Activated CD4-positive, alpha-beta memory T cell treated with anti-CD3 and anti-CD28 coated beads, Interleukin-2, amount 10 ng/mL, durations not matched to agents 7 days and 5 days (primary cell): ENCODE results near the gene RGS14. TPM values are rescaled to one million over a fixed set of nuclear protein-coding genes. Genes with fewer than 3 reads are reported as not detected.
A peak's percentile ranks its signal among the peaks of the same experiment; 100 is the strongest.

Experiments used
- CTCF ChIA-PET: fragments of 350-600 bp; sonication (Branson Sonifier 250); formaldehyde crosslinking; loops from one replicate; lab custom pipeline; 2021; ENCODE audit warnings: antibody characterized with exemption, inconsistent platforms; lab: Charles Lee
- POLR2A ChIA-PET: fragments of 350-600 bp; sonication (Branson Sonifier 250); formaldehyde crosslinking; loops from one replicate; lab custom pipeline; 2021; ENCODE audit warnings: antibody characterized with exemption; lab: Charles Lee
- DNase-seq: peaks from one replicate; pipeline ENCODE4 v3.0.0-alpha.2; 2020
- H3K27ac Mint-ChIP-seq: one replicate; pipeline ENCODE4 v1.8.0; 2021; ENCODE audit warnings: mild to moderate bottlenecking, mixed read lengths
- H3K27me3 Mint-ChIP-seq: one replicate; pipeline ENCODE4 v1.8.0; 2021; ENCODE audit warnings: mixed read lengths
- H3K36me3 Mint-ChIP-seq: one replicate; pipeline ENCODE4 v1.8.0; 2021; ENCODE audit warnings: low read depth, mixed read lengths
- H3K4me1 Mint-ChIP-seq: one replicate; pipeline ENCODE4 v1.8.0; 2021; ENCODE audit warnings: mixed read lengths
- H3K4me3 Mint-ChIP-seq: one replicate; pipeline ENCODE4 v1.8.0; 2021; ENCODE audit warnings: mild to moderate bottlenecking, mixed read lengths
- H3K9me3 Mint-ChIP-seq: one replicate; pipeline ENCODE4 v1.8.0; 2021; ENCODE audit warnings: mixed read lengths
- total RNA-seq, 2 experiments: library from RNA; stranded (reverse); gene quantifications; one replicate each; pipeline ENCODE4 v1.2.3, GENCODE V29; 2021

RGS14 gene
- total RNA-seq, 2 experiments from 2014 or later: 103 to 107 TPM

DNA sequence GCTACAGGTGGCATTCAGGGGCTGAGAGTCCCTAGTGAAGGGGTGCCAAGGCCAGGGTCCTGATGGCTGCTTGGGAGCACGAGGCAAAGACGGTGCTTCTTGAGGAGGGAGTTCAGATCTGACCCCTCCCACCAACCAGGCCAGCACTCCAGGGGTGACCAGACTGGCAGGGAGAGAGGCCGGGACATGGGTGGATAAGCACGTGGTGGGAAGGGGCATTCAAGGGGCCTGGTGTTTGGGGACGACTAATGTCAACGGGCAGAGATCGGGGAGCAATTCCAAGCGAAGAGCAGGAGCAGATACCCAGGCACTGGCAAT, 4.5 kb downstream of the RGS14 start:
- CTCF ChIA-PET: interaction anchor here (0.8 to 5.8 kb wide), 9 partner anchors 9 to 93 kb away, joined by 3 to 47 read pairs (median 3); partner anchors contain the start of gene LMAN2
- Mint-ChIP-seq H3K9me3 (no peaks in the 10 kb centered on the region), H3K27me3 (no peaks in the 10 kb centered on the region), H3K27ac (peak overlapping the region; percentile 23), H3K4me1 (peaks cover 77% of the 10 kb centered on the region), H3K36me3 (peaks cover 54% of the 10 kb centered on the region), H3K4me3 (peak overlapping the region; percentile 66)
- POLR2A ChIA-PET: interaction anchor here (1.1 to 8.7 kb wide), 4 partner anchors 9 to 50 kb away, joined by 3 to 62 read pairs (median 21); partner anchors contain the start of gene LMAN2
- DNase-seq: no peak

DNA sequence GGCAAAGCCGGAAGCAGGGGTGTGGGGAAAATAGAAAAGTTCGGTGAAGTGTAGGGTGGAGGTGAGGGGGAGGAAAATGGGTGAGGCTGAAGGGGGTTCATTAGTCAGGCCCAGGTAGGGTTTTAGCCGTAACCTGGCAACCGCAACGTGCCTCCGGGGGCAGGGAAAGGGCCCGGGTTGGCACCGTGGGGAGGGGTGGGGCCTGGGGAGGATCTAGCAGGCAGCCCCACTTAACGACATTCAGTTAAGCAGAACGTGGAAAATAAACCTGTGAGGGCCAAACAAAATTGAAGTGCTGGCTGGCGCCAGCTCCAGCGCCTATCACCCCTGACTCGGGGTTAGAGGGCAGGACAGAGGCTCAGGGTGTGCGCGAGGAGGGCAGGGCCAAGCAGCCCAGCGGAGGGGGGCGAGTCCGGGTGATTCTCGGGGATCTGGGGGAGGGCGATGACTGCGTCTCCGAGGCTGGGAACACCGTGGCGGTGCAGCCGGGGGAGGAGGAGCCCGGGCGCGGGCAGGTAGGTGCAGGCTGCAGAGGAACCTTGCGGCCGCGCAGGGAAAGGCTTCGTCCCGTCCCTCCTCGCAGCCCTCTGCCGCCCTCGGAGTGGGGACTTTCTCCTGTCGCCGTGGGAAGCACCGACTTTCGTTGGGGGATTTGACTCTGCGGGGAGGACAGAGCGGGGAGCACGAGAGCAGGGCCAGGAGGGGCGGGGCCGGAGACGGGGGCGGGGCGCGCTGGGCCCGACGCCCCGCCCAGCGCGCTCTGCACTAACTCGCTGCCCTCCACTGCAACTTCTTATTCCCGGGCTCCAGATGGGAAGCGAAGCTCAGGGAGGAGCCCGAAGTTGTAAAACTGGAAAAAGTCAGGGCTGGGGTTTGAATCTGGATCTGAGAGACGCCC, 5.1 kb downstream of the RGS14 start:
- Mint-ChIP-seq H3K9me3 (no peaks in the 10 kb centered on the region), H3K27me3 (no peaks in the 10 kb centered on the region), H3K36me3 (peaks cover 56% of the 10 kb centered on the region), H3K4me3 (peak overlapping the region; percentile 66), H3K4me1 (peaks cover 72% of the 10 kb centered on the region), H3K27ac (no peak overlapping the region)
- peak; percentile 57 for DNase-seq
- CTCF ChIA-PET: interaction anchor here (0.8 to 5.8 kb wide), 5 partner anchors 8 to 93 kb away, joined by 3 to 47 read pairs (median 4); no protein-coding TSS in a partner anchor
- POLR2A ChIA-PET: interaction anchor here (2.6 to 8.7 kb wide), 2 partner anchors 9 to 12 kb away, joined by 37 to 62 read pairs; partner anchors contain the start of gene LMAN2

DNA sequence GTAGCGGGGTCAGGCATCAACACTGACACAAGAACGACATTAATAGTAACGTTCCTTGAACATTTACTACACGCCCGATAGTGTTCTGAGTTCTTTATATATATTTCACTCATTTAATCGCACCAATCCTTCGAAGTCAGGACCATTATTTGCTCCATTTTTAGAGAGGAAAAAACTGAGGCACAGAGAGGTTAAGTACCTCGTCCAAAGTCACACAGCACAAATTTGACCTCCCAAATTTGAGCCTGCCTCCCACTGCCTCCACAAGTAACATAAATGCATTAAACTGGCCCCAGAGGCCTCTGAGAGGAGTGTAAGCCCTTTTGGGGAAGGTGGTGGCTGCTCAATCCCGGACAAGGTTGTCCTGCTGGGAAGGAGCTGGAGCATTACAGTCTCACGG, 5.8 kb downstream of the RGS14 start:
- ChIA-PET POLR2A (interaction anchor here (1.3 to 3.9 kb wide), 2 partner anchors 12 to 26 kb away, joined by 3 to 14 read pairs; partner anchors contain the start of gene LMAN2), CTCF (interaction anchor here (0.9 to 1.2 kb wide), 5 partner anchors 9 to 54 kb away, joined by 3 to 8 read pairs (median 4); no protein-coding TSS in a partner anchor)
- Mint-ChIP-seq H3K27ac (no peak overlapping the region), H3K4me3 (no peak overlapping the region), H3K36me3 (peaks cover 58% of the 10 kb centered on the region), H3K9me3 (no peaks in the 10 kb centered on the region), H3K4me1 (peaks cover 75% of the 10 kb centered on the region), H3K27me3 (no peaks in the 10 kb centered on the region)
- DNase-seq: no peak

DNA sequence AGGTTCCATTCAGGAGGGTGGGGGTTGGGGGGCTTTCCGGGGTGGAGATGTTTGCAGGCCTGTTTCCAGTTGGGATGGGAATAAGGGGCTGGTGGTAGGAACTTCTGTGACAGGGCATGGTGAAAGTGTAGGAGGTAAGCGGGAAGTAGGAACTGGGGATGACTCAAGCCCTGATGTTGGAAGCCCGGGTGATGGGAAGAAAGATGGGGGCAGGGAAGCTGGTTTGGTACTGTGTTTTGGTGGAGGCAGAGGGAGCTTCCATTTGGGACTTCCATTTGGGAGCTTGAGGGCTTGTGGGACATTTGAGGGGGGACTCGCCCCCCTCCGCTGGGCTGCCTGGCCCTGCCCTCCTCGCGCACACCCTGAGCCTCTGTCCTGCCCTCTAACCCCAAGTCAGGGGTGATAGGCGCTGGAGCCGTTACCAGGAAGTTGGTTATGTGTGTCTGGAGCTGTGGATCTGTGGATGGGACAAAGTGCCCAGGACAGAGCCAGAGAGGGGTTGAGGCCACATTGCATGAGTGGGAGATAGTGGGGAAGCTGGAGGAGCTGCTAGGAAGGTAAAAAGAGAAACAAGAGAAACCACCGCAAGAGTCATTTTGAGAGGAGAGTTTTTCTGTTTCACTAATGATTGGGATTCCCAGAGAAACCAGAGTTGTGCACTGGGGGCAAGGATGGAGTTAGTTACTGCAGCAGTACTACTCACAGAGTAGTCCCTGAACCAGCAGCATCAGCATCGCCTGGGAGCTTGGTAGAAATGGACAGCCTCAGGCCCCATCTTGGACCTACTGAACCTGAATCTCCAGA, 6.6 kb downstream of the RGS14 start:
- Mint-ChIP-seq H3K9me3 (no peaks in the 10 kb centered on the region), H3K27ac (peak overlapping the region; percentile 49), H3K4me1 (peaks cover 75% of the 10 kb centered on the region), H3K27me3 (no peaks in the 10 kb centered on the region), H3K36me3 (peaks cover 58% of the 10 kb centered on the region), H3K4me3 (peak overlapping the region; percentile 41)
- POLR2A ChIA-PET: interaction anchor here (0.7 to 3.9 kb wide), 6 partner anchors 9 to 54 kb away, joined by 3 to 14 read pairs (median 3); partner anchors contain the start of gene LMAN2
- no peak for DNase-seq
- CTCF ChIA-PET: interaction anchor here (0.8 to 1.7 kb wide), 11 partner anchors 8 to 91 kb away, joined by 3 to 8 read pairs (median 4); no protein-coding TSS in a partner anchor

DNA sequence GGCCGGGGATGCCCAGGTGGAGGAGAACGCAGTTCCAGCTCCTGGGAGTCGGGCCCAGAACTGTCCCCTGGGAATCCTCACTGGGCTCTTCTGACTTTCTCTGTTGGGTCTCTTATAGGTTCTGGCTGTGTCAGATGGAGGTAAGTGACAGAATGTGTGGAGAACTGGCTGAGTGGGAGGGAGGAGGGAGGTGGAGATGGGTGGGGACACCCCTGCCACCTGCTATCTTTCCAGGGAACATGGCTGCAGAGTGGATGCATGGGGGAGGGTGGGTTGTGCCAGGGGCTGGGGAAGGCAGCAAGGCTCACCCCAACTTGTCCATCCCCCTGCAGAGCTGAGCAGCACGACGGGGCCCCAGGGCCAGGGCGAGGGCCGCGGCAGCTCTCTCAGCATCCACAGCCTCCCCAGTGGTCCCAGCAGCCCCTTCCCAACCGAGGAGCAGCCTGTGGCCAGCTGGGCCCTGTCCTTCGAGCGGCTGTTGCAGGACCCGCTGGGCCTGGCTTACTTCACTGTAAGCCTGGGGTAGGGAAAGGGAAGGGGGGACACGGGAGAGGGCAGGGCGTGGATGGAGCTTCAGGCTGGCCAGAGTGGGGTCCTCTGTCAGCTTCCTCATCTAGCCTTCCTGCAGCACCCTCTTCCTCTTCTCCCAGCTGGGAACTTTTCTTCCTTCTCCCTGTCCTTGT, 8.3 kb downstream of the RGS14 start:
- no peak overlapping the region for H3K4me3 Mint-ChIP-seq
- H3K4me1 Mint-ChIP-seq: peaks cover 73% of the 10 kb centered on the region
- no peaks in the 10 kb centered on the region for H3K9me3 Mint-ChIP-seq
- ChIA-PET CTCF (interaction anchor here (1.5 to 1.7 kb wide), 2 partner anchors 25 to 56 kb away, joined by 3 to 7 read pairs; no protein-coding TSS in a partner anchor), POLR2A (interaction anchor here (0.9 to 3.9 kb wide), 4 partner anchors 8 to 56 kb away, joined by 3 to 14 read pairs (median 4); partner anchors contain the start of genes LMAN2 and RGS14)
- H3K27ac Mint-ChIP-seq: no peak overlapping the region
- no peaks in the 10 kb centered on the region for H3K27me3 Mint-ChIP-seq
- no peak for DNase-seq
- peaks cover 56% of the 10 kb centered on the region for H3K36me3 Mint-ChIP-seq

DNA sequence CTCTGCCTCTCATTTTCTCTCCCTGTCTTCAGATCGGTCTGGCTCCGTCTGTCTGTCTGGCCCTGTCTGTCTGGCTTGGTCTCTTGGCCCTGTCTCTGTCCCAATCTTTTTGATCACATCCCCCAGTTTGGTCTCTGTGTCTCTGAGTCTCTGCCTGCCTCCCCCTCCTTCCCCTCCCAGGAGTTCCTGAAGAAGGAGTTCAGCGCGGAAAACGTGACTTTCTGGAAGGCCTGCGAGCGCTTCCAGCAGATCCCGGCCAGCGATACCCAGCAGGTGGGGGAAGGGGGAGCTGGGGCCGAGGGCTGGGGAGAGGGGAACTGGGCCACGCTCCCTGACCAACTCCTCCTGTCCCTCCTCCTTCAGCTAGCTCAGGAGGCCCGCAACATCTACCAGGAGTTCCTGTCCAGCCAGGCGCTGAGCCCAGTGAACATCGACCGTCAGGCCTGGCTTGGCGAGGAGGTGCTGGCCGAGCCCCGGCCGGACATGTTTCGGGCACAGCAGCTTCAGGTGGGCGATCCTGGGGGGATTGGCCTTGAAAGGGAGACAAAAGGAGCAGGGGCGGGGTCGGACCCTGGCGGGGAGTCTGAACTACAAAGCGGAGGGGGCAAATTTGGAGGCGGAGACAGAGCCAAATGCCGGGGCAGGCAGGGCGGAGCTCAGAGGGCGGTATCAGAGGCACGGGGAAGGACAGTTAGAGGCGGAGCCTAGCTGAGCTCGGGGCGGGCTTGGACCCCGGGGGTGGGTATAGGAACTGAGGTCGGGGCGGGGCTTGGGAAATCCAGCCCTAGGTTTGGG, 9.0 kb downstream of the RGS14 start:
- H3K36me3 Mint-ChIP-seq: peaks cover 60% of the 10 kb centered on the region
- CTCF ChIA-PET: interaction anchor here (0.6 to 1.5 kb wide), 3 partner anchors 23 to 57 kb away, joined by 3 read pairs; no protein-coding TSS in a partner anchor
- POLR2A ChIA-PET: interaction anchor here (0.8 to 3.9 kb wide), 4 partner anchors 9 to 135 kb away, joined by 3 to 14 read pairs (median 4); partner anchors contain the start of genes LMAN2 and RGS14
- H3K4me1 Mint-ChIP-seq: peaks cover 72% of the 10 kb centered on the region
- no peaks in the 10 kb centered on the region for H3K9me3 Mint-ChIP-seq
- H3K4me3 Mint-ChIP-seq: no peak overlapping the region
- H3K27me3 Mint-ChIP-seq: no peaks in the 10 kb centered on the region
- no peak overlapping the region for H3K27ac Mint-ChIP-seq
- DNase-seq: no peak

DNA sequence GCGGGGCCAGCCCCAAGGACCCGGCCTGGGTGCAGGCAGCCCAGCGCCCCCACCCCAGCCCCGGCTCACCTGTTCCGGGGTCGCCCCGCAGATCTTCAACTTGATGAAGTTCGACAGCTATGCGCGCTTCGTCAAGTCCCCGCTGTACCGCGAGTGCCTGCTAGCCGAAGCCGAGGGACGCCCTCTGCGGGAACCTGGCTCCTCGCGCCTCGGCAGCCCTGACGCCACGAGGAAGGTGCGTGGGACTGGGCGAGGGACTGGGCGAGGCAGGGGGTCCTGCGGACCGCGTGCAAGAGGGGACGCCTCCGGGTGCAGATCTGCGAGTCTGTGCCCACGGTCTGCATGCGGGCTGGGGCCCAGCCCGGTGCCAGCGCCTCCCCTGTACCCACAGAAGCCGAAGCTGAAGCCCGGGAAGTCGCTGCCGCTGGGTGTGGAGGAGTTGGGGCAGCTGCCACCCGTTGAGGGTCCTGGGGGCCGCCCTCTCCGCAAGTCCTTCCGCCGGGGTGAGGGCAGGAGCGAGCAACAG, 9.7 kb downstream of the RGS14 start:
- no peak overlapping the region for H3K27ac Mint-ChIP-seq
- DNase-seq: no peak
- ChIA-PET POLR2A (interaction anchor here (1.9 to 3.9 kb wide), 2 partner anchors 9 to 16 kb away, joined by 5 to 14 read pairs; partner anchors contain the start of genes LMAN2 and RGS14), CTCF (interaction anchor here (0.6 to 1.5 kb wide), 3 partner anchors 22 to 57 kb away, joined by 3 read pairs; no protein-coding TSS in a partner anchor)
- H3K4me3 Mint-ChIP-seq: no peak overlapping the region
- H3K9me3 Mint-ChIP-seq: no peaks in the 10 kb centered on the region
- peaks cover 71% of the 10 kb centered on the region for H3K4me1 Mint-ChIP-seq
- H3K27me3 Mint-ChIP-seq: no peaks in the 10 kb centered on the region
- H3K36me3 Mint-ChIP-seq: peaks cover 59% of the 10 kb centered on the region

DNA sequence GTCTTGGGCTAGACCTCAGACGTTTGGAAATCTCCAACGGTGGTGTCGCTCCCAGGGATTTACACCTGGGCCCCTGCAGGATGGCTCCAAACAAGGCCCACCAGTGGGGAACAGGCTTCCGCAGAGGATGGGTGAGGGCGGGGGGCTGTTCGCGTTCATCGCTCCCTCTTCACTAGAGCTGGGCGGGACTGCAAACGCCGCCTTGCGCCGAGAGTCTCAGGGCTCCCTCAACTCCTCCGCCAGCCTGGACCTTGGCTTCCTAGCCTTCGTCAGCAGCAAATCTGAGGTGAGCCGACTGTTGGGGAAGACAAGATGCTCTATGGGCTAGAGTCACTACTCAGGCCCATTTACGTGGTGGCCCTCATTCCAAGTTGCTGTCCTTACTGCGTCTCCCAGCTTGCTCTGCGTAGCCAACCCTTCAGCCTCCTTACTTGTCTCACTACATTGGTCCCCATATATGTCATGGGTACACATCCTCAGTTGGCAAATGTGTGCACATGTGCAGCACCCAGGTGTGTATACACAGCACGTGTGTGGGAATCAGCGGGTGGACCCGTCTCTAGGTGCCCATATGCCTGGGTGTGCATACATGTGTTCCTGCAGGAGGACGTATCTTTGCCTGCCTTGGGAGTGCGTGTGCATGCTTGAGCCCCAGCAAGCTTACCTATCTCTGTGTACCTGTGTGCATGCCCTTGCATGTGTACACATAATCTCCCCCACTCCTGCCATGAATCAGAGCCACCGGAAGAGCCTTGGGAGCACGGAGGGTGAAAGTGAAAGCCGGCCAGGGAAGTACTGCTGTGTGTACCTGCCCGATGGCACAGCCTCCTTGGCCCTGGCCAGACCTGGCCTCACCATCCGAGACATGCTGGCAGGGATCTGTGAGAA, 10.5 kb downstream of the RGS14 start:
- H3K27ac Mint-ChIP-seq: no peak overlapping the region
- peaks cover 73% of the 10 kb centered on the region for H3K4me1 Mint-ChIP-seq
- H3K4me3 Mint-ChIP-seq: no peak overlapping the region
- DNase-seq: no peak
- ChIA-PET CTCF (interaction anchor here (0.6 to 7.2 kb wide), 17 partner anchors 8 to 133 kb away, joined by 3 to 94 read pairs (median 4); partner anchors contain the start of genes LMAN2, RGS14 and SLC34A1), POLR2A (interaction anchor here (0.6 to 7.2 kb wide), 5 partner anchors 9 to 78 kb away, joined by 3 to 62 read pairs (median 13); partner anchors contain the start of genes LMAN2 and RGS14)
- peaks cover 66% of the 10 kb centered on the region for H3K36me3 Mint-ChIP-seq
- no peaks in the 10 kb centered on the region for H3K9me3 Mint-ChIP-seq
- H3K27me3 Mint-ChIP-seq: no peaks in the 10 kb centered on the region

DNA sequence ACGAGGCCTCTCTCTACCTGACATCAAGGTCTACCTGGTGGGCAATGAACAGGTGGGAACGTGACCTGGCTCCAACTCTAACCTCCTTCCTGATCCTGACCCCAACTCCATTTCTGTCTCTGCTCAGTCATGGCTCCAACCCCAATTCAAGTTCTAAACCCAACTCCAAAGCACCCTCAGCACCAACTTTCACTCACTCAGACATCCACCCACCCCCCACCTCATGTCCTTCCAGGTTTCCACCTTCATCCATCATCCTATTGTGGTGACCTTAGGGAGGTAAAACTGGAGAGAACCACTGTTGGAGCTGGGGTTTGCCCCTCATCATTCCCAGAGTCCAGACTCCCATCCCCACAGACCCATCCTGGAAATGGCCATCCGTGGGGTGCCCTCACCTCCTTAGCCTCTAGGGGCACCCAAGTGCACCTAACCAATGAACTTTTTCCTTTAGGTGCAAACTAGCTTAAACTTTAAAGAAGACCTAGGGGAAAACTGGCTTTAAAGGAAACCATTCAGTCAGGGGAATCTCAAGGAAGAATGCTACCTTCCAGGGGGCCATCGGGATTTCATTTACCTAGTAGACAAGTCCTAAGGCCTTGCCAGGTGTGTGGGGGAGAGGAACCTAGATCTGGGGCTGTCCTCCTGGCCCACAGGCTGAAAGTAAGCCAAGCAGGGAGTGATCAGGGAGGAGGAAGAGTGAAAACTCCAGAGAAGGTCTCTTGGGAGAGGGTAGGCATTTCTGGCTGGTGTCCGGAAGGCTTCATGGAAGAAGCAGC, 11.3 kb downstream of the RGS14 start:
- H3K27ac Mint-ChIP-seq: peak overlapping the region; percentile 21
- H3K27me3 Mint-ChIP-seq: no peaks in the 10 kb centered on the region
- no peak overlapping the region for H3K4me3 Mint-ChIP-seq
- POLR2A ChIA-PET: interaction anchor here (0.6 to 7.2 kb wide), 7 partner anchors 10 to 79 kb away, joined by 3 to 62 read pairs (median 4); partner anchors contain the start of genes LMAN2 and RGS14
- peaks cover 73% of the 10 kb centered on the region for H3K4me1 Mint-ChIP-seq
- CTCF ChIA-PET: interaction anchor here (0.6 to 7.2 kb wide), 18 partner anchors 9 to 132 kb away, joined by 3 to 94 read pairs (median 6); partner anchors contain the start of genes LMAN2, RGS14 and SLC34A1
- peaks cover 71% of the 10 kb centered on the region for H3K36me3 Mint-ChIP-seq
- no peak for DNase-seq
- H3K9me3 Mint-ChIP-seq: no peaks in the 10 kb centered on the region
